NB4 (cell line): ENCODE measurements around the gene CGB3.

Source experiments
- MYC ChIP-seq: IDR thresholded peaks from 2 replicates; pipeline ENCODE4 v1.6.1; 2011; ENCODE audit warnings: low read depth, low read length
- POLR2A ChIP-seq: IDR thresholded peaks from 2 replicates; pipeline ENCODE4 v1.6.1; 2011; ENCODE audit warnings: mild to moderate bottlenecking; ENCODE audit not compliant: insufficient read length; ENCODE audit errors: extremely low read depth
- TF ChIP-seq, protein P1 (sequence below): IDR thresholded peaks from one replicate; pipeline ENCODE4 v1.5.1; 2012; ENCODE audit warnings: low read depth, low read length

DNA sequence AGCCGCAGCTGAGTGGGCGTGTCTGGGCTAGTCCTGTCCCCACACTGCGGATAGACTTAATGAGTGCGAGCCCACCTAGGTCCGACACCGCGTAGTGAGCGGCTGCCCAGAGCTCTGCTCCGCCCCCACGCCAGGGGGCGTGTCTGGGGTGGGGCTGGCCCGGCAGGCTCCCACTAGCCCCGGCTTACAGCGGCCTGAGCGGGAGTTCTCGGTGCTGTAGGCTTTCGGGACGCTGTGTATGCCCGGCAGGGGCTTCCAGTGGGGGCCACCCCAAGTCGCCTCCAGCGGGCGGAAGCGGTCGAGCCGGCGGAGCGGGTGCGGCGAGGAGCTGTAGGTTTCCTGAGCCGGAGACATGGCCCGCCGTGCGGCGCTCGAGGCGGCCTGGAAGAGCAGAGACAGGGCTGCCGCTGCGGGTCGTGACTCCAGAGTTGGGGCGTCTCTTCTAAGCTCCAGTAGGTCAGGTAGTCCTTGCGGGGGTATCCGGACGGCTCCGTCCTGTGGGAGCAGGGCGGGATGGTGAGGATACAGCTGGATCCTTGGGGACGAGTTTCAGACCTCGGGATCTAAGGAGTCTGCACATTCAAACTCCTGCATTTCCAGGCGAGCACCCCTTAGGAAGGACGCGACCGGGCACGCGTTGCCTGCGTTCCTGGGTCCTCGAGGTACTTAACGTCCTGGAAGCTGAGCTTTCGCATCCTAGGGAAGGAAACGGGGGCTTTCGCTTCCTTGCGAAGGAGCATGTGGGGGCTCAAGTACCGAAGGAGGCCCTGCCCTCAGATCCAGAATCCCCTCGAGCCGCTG lies 32.2 kb upstream of the CGB3 start:
- TF ChIP-seq POLR2A (no peak), MYC (no peak)
- TF ChIP-seq, protein P1, sequence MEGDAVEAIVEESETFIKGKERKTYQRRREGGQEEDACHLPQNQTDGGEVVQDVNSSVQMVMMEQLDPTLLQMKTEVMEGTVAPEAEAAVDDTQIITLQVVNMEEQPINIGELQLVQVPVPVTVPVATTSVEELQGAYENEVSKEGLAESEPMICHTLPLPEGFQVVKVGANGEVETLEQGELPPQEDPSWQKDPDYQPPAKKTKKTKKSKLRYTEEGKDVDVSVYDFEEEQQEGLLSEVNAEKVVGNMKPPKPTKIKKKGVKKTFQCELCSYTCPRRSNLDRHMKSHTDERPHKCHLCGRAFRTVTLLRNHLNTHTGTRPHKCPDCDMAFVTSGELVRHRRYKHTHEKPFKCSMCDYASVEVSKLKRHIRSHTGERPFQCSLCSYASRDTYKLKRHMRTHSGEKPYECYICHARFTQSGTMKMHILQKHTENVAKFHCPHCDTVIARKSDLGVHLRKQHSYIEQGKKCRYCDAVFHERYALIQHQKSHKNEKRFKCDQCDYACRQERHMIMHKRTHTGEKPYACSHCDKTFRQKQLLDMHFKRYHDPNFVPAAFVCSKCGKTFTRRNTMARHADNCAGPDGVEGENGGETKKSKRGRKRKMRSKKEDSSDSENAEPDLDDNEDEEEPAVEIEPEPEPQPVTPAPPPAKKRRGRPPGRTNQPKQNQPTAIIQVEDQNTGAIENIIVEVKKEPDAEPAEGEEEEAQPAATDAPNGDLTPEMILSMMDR, result peak; percentile 57
